MCF 10A (cell line): ENCODE measurements around the gene NFIX. TPM values are rescaled to one million over a fixed set of nuclear protein-coding genes. Genes with fewer than 3 reads are reported as not detected.

Experiments
- BruUV-seq: library from RNA; stranded (reverse); fragments of 400-500 nt; replicated peaks from 2 replicates; lab custom pipeline; 2021; lab: Mats Ljungman, UMichigan
- CTCF ChIA-PET: fragments of 300-600 bp; sonication (Branson Sonifier 250); formaldehyde crosslinking; extraction: SDS; loops from one replicate; lab custom pipeline; 2021; ENCODE audit warnings: antibody characterized with exemption, inconsistent platforms; lab: Yijun Ruan, JAX
- POLR2A ChIA-PET: fragments of 300-600, 350-650 bp; sonication (Branson Sonifier 250); formaldehyde crosslinking; extraction: SDS; loops from one replicate; lab custom pipeline; 2020; ENCODE audit warnings: antibody characterized with exemption, inconsistent platforms; lab: Yijun Ruan, JAX
- DNase-seq: peaks from one replicate; pipeline ENCODE4 v3.0.0-alpha.2; 2018; ENCODE audit not compliant: unreplicated experiment
- H3K27ac Mint-ChIP-seq: one replicate; pipeline ENCODE4 v1.8.0; 2022; ENCODE audit warnings: mild to moderate bottlenecking, low read depth, mixed read lengths; ENCODE audit not compliant: unreplicated experiment
- H3K27me3 Mint-ChIP-seq: one replicate; pipeline ENCODE4 v1.8.0; 2022; ENCODE audit warnings: mixed read lengths; ENCODE audit not compliant: insufficient read depth, unreplicated experiment
- H3K36me3 Mint-ChIP-seq: one replicate; pipeline ENCODE4 v1.8.0; 2022; ENCODE audit warnings: mild to moderate bottlenecking, moderate library complexity, mixed read lengths; ENCODE audit not compliant: insufficient read depth, unreplicated experiment
- H3K4me1 Mint-ChIP-seq: one replicate; pipeline ENCODE4 v1.8.0; 2022; ENCODE audit warnings: mixed read lengths; ENCODE audit not compliant: insufficient read depth, unreplicated experiment
- H3K4me3 Mint-ChIP-seq: one replicate; pipeline ENCODE4 v1.8.0; 2022; ENCODE audit warnings: mild to moderate bottlenecking, moderate library complexity, mixed read lengths; ENCODE audit not compliant: unreplicated experiment
- H3K9me3 Mint-ChIP-seq: one replicate; pipeline ENCODE4 v1.8.0; 2022; ENCODE audit warnings: mixed read lengths; ENCODE audit not compliant: unreplicated experiment
- CTCF ChIP-seq: fragments of 200-600 bp; IDR thresholded peaks from one replicate; pipeline ENCODE4 v1.8.0; 2022; ENCODE audit warnings: antibody characterized with exemption, mild to moderate bottlenecking; ENCODE audit not compliant: unreplicated experiment
- intact Hi-C: fragments of 100-400 bp; cut with micrococcal nuclease; formaldehyde crosslinking; loops from 2 replicates; pipeline ENCODE4 v1.14.1; 2022
- total RNA-seq: library from RNA; stranded (reverse); gene quantifications from 2 replicates; pipeline ENCODE4 v1.2.3, GENCODE V29; 2022

Gene NFIX
- total RNA-seq, 1 experiment from 2014 or later: 27.2 TPM

GRCh38 chr19:13050274-13050673 is 55.0 kb downstream of the NFIX start:
- H3K4me3 Mint-ChIP-seq: no peak overlapping the region
- H3K9me3 Mint-ChIP-seq: no peaks in the 10 kb centered on the region
- H3K4me1 Mint-ChIP-seq: peaks cover 39% of the 10 kb centered on the region
- no peaks in the 10 kb centered on the region for H3K27me3 Mint-ChIP-seq
- ChIA-PET POLR2A (no interaction called here), CTCF (interaction anchor here (0.6 to 2.3 kb wide), 6 partner anchors 17 to 404 kb away, joined by 3 to 5 read pairs (median 3); no protein-coding TSS in a partner anchor)
- no peak for TF ChIP-seq CTCF
- H3K27ac Mint-ChIP-seq: no peak overlapping the region
- intact Hi-C loops: no loop called here
- DNase-seq: no peak
- peaks cover 4% of the 10 kb centered on the region for H3K36me3 Mint-ChIP-seq
- BruUV-seq: no TSS peak

DNA sequence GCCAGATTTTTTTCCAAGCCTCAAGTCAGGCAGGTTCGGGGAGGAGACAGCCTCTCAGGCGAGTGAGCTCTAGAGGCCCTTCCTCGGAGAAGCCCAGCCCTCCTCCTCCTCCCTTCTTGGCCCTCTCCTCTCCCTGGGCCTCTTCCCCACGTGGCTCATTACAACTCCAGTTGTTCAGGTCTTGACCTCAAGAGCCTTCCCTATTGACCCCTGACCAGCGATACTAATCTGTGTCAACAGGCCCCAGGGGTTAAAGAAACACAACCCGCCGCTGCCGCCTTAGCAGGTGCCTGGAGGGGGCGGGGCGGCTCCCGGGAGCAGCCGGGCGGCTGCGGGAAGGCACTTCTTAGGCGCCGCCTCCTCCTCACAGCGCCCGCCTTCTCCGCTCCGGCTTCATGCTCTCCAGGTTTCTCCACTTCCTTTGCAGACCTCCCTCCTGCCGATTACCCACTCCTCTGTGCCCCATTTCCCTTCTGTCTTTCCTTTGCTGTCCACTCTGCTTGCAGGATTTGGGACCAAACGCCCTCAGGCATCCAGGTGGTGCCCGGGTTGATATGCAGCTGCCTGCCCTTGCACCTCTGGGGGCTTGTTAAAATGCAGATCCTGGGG is 56.4 kb downstream of the NFIX start:
- Mint-ChIP-seq H3K4me1 (peaks cover 48% of the 10 kb centered on the region), H3K27ac (no peak overlapping the region), H3K9me3 (no peaks in the 10 kb centered on the region), H3K36me3 (peaks cover 4% of the 10 kb centered on the region), H3K4me3 (peak overlapping the region; percentile 10), H3K27me3 (no peaks in the 10 kb centered on the region)
- DNase-seq: peak; percentile 63
- CTCF ChIA-PET: interaction anchor here (0.6 to 13.3 kb wide), 7 partner anchors 10 to 1143 kb away, joined by 3 to 334 read pairs (median 3); no protein-coding TSS in a partner anchor
- BruUV-seq: no TSS peak
- TF ChIP-seq CTCF: no peak
- intact Hi-C loops: no loop called here
- POLR2A ChIA-PET: interaction anchor here (0.7 to 1.0 kb wide), 2 partner anchors 9 to 23 kb away, joined by 3 read pairs; no protein-coding TSS in a partner anchor

DNA sequence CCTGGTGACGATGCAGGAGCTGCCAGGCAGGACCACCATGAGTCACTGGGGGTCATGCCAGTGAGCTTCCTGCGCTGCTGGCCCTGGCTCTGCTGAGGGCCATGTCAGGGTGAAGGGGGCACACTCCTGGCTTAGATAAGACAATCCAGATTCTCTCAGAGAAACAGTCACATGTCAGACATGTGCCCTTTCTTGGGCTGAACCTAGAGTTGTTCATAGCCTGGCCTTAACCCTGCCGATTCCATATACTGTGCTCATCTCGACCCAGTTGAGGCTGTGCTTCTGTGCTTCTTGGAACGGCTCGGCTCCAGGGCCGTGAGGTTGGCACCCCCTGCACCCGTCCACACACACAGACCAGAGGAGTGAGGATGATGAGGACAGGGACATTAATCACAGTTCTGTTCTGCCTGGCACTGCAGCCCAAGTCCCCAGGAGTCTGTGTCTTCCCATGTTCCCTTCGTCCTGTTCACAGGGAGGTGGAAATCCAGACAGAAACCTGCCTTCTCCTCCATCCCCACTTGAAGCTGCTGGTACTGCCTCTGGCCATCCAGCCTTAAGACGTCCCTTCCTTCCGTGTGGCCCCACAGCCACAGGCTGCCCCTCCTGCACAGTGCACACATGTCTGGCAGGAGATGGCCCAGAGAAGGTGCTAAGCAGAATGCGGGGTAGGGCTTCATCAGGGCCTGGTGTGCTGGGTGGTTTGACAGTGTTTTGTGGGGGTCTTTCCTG is 57.3 kb downstream of the NFIX start:
- Mint-ChIP-seq H3K27ac (no peak overlapping the region), H3K4me3 (no peak overlapping the region), H3K9me3 (no peaks in the 10 kb centered on the region), H3K27me3 (no peaks in the 10 kb centered on the region), H3K36me3 (peaks cover 4% of the 10 kb centered on the region), H3K4me1 (peaks cover 48% of the 10 kb centered on the region)
- TF ChIP-seq CTCF: no peak
- no peak for DNase-seq
- intact Hi-C loops: no loop called here
- BruUV-seq: no TSS peak
- ChIA-PET POLR2A (interaction anchor here (1.0 kb wide), 1 partner anchor 24 kb away, joined by 3 read pairs; no protein-coding TSS in a partner anchor), CTCF (interaction anchor here (0.6 to 13.3 kb wide), 3 partner anchors 9 to 72 kb away, joined by 3 to 334 read pairs (median 18); no protein-coding TSS in a partner anchor)

- intact Hi-C loops: no loop called here
- Mint-ChIP-seq H3K9me3 (no peaks in the 10 kb centered on the region), H3K4me1 (peaks cover 48% of the 10 kb centered on the region), H3K27ac (no peak overlapping the region), H3K36me3 (peaks cover 4% of the 10 kb centered on the region), H3K4me3 (no peak overlapping the region), H3K27me3 (no peaks in the 10 kb centered on the region)
- TF ChIP-seq CTCF: no peak
- POLR2A ChIA-PET: interaction anchor here (1.1 kb wide), 1 partner anchor 28 kb away, joined by 3 read pairs; no protein-coding TSS in a partner anchor
- CTCF ChIA-PET: interaction anchor here (0.9 to 13.3 kb wide), 6 partner anchors 8 to 88 kb away, joined by 3 to 334 read pairs (median 5); no protein-coding TSS in a partner anchor
- no TSS peak for BruUV-seq
- no peak for DNase-seq
Observed at GRCh38 chr19:13053238-13053637, 58.0 kb downstream of the NFIX start.
